GM23338 (cell line): Measurements from ENCODE around the gene CAPN14. TPM values are rescaled to one million over a fixed set of nuclear protein-coding genes. Genes with fewer than 3 reads are reported as not detected.

Experiments used
- ATAC-seq: fragments of 200-7000 bp; cut with Tn5 transposase; 3 replicates; pipeline ENCODE4 v1.9.1; 2020
- DNase-seq: peaks from one replicate; pipeline ENCODE4 v3.0.0-alpha.2; 2015; ENCODE audit warnings: low spot score
- H2AFZ ChIP-seq: fragments of 200-600 bp; sonication (generic); 2 replicates; pipeline ENCODE4 v1.8.0; 2016; ENCODE audit warnings: antibody characterized with exemption, mild to moderate bottlenecking, moderate library complexity
- H3F3A ChIP-seq: fragments of 200-600 bp; sonication (generic); replicated peaks from 2 replicates; pipeline ENCODE4 v1.8.0; 2017; ENCODE audit warnings: antibody characterized with exemption, mixed run types, low read depth
- H3K27ac ChIP-seq: fragments of 200-600 bp; sonication (generic); 2 replicates; pipeline ENCODE4 v1.6.1; 2016; ENCODE audit warnings: low read depth
- H3K27me3 ChIP-seq: fragments of 200-600 bp; sonication (generic); 2 replicates; pipeline ENCODE4 v1.8.0; 2016; ENCODE audit warnings: mild to moderate bottlenecking, mixed run types, moderate library complexity; ENCODE audit not compliant: insufficient read depth
- H3K36me3 ChIP-seq: fragments of 200-600 bp; sonication (generic); 2 replicates; pipeline ENCODE4 v1.8.0; 2016; ENCODE audit warnings: mild to moderate bottlenecking; ENCODE audit not compliant: insufficient read depth
- H3K4me1 ChIP-seq: fragments of 200-600 bp; sonication (generic); 2 replicates; pipeline ENCODE4 v1.8.0; 2016; ENCODE audit warnings: mild to moderate bottlenecking, moderate library complexity; ENCODE audit not compliant: insufficient read depth
- H3K4me2 ChIP-seq: fragments of 200-600 bp; sonication (generic); 2 replicates; pipeline ENCODE4 v1.7.1; 2017; ENCODE audit warnings: mixed run types
- H3K4me3 ChIP-seq: fragments of 200-600 bp; sonication (generic); 2 replicates; pipeline ENCODE4 v1.6.1; 2016; ENCODE audit warnings: mixed run types
- H3K79me2 ChIP-seq: fragments of 200-600 bp; sonication (generic); replicated peaks from 2 replicates; pipeline ENCODE4 v1.8.0; 2017; ENCODE audit warnings: mild to moderate bottlenecking; ENCODE audit not compliant: insufficient read depth
- H3K9me2 ChIP-seq: fragments of 200-600 bp; sonication (generic); 2 replicates; pipeline ENCODE4 v1.8.0; 2017; ENCODE audit not compliant: insufficient read depth
- H4K20me1 ChIP-seq: fragments of 200-600 bp; sonication (generic); replicated peaks from 2 replicates; pipeline ENCODE4 v1.8.0; 2017; ENCODE audit warnings: mild to moderate bottlenecking; ENCODE audit not compliant: insufficient read depth
- H3K27ac Mint-ChIP-seq: 2 replicates; pipeline ENCODE4 v1.8.0; 2020; ENCODE audit warnings: inconsistent platforms, mild to moderate bottlenecking, moderate library complexity, mixed read lengths
- H3K27me3 Mint-ChIP-seq: 3 replicates; pipeline ENCODE4 v1.8.0; 2022; ENCODE audit warnings: low read depth, mild to moderate bottlenecking, moderate library complexity, mixed read lengths, inconsistent platforms; ENCODE audit not compliant: insufficient read depth, poor library complexity
- H3K36me3 Mint-ChIP-seq: 3 replicates; pipeline ENCODE4 v1.8.0; 2021; ENCODE audit warnings: low read depth, mild to moderate bottlenecking, inconsistent platforms, moderate library complexity, mixed read lengths
- H3K4me1 Mint-ChIP-seq: 3 replicates; pipeline ENCODE4 v1.8.0; 2020; ENCODE audit warnings: mild to moderate bottlenecking, inconsistent platforms, mixed read lengths
- H3K4me3 Mint-ChIP-seq: 3 replicates; pipeline ENCODE4 v1.8.0; 2021; ENCODE audit warnings: moderate library complexity, mild to moderate bottlenecking, inconsistent platforms, mixed read lengths
- H3K9me3 Mint-ChIP-seq: 3 replicates; pipeline ENCODE4 v1.8.0; 2020; ENCODE audit warnings: moderate library complexity, mild to moderate bottlenecking, inconsistent platforms, mixed read lengths
- CTCF ChIP-seq, 2 experiments: fragments of 200-600 bp in 1 of 2; sonication (generic) in 1 of 2; conservative IDR thresholded peaks; 2 replicates each; pipeline versions ENCODE4 v1.5.1 to v1.6.1; 2016 to 2017; ENCODE audit warnings: antibody characterized with exemption in 2 of 2, low read depth in 2 of 2, mild to moderate bottlenecking in 2 of 2, moderate library complexity in 1 of 2
- EZH2 ChIP-seq: fragments of 200-600 bp; sonication (generic); IDR thresholded peaks from one replicate; pipeline ENCODE4 v1.8.0; 2017; ENCODE audit warnings: antibody characterized with exemption, mild to moderate bottlenecking, low read depth; ENCODE audit not compliant: unreplicated experiment
- EZH2phosphoT487 ChIP-seq: fragments of 200-600 bp; sonication (generic); IDR thresholded peaks from one replicate; pipeline ENCODE4 v1.8.1; 2018; ENCODE audit warnings: antibody characterized with exemption; ENCODE audit not compliant: unreplicated experiment
- JUNB ChIP-seq: IDR thresholded peaks from one replicate; pipeline ENCODE4 v1.6.1; 2016; ENCODE audit warnings: antibody characterized with exemption; ENCODE audit not compliant: unreplicated experiment
- NANOG ChIP-seq: IDR thresholded peaks from 2 replicates; pipeline ENCODE4 v1.6.1; 2016; ENCODE audit warnings: antibody characterized with exemption, borderline replicate concordance
- REST ChIP-seq: IDR thresholded peaks from one replicate; pipeline ENCODE4 v1.6.1; 2018; ENCODE audit warnings: antibody characterized with exemption; ENCODE audit not compliant: unreplicated experiment
- STAT1 ChIP-seq: IDR thresholded peaks from one replicate; pipeline ENCODE4 v1.6.1; 2016; ENCODE audit warnings: antibody characterized with exemption; ENCODE audit not compliant: unreplicated experiment
- ZNF331 ChIP-seq: fragments of 250-450 bp; sonication (Bioruptor Pico); IDR thresholded peaks from 2 replicates; pipeline ENCODE4 v1.5.0; 2020; ENCODE audit warnings: low read depth, mild to moderate bottlenecking, moderate library complexity
- ZNF462 ChIP-seq: fragments of 250-450 bp; sonication (Bioruptor Pico); IDR thresholded peaks from 2 replicates; pipeline ENCODE4 v1.5.0; 2020; ENCODE audit warnings: mild to moderate bottlenecking, moderate library complexity
- polyA plus RNA-seq: library from polyadenylated mRNA; unstranded; fragments of >200 nt; fragmentation: Nextera tagmentation; extraction: Ambion mirVana; gene quantifications from 2 replicates; pipeline ENCODE4 v1.2.1, GENCODE V29; 2016
- total RNA-seq: library from RNA; depleted of rRNA; stranded (reverse); fragments of >200 nt; shearing (Covaris generic); gene quantifications from 2 replicates; pipeline ENCODE4 v1.2.3, GENCODE V29; 2014

The CAPN14 gene
- total and polyA plus RNA-seq, 2 experiments from 2014 or later = 0.15 TPM; not detected in 1

GRCh38 chr2:31212659-31213600 is 4.4 kb downstream of the CAPN14 start:
- no peaks in the 10 kb centered on the region for H3K36me3 ChIP-seq
- no peaks in the 10 kb centered on the region for H3K36me3 Mint-ChIP-seq
- TF ChIP-seq ZNF462 (CRISPR knock-in tag) (no peak), CTCF (conservative IDR thresholded peaks at IDR 0.05; ENCODE audit: low read depth in 2 of 2) (no peak), NANOG (no peak), ZNF331 (no peak), EZH2phosphoT487 (no peak), EZH2 (no peak), JUNB (no peak), REST (no peak), STAT1 (no peak)
- no peak overlapping the region for H3K4me3 Mint-ChIP-seq
- H3K4me2 ChIP-seq = no peak overlapping the region
- peaks cover 5% of the 10 kb centered on the region for H3K4me1 Mint-ChIP-seq
- H3K79me2 ChIP-seq = no peaks in the 10 kb centered on the region
- H3K27me3 Mint-ChIP-seq = peaks cover 2% of the 10 kb centered on the region
- H3K9me2 ChIP-seq = no peaks in the 10 kb centered on the region
- no peak overlapping the region for H3K27ac Mint-ChIP-seq
- H3K9me3 Mint-ChIP-seq = no peaks in the 10 kb centered on the region; the same call in 2 of the 3 replicates
- no peak overlapping the region for H3K27ac ChIP-seq
- H3K4me3 ChIP-seq = no peak overlapping the region
- peaks cover 4% of the 10 kb centered on the region; the same call in 1 of the 2 replicates for H3K4me1 ChIP-seq
- no peaks in the 10 kb centered on the region for H3F3A ChIP-seq
- peak overlapping the region; percentile 1; the same call in 1 of the 2 replicates for H2AFZ ChIP-seq
- no peaks in the 10 kb centered on the region for H4K20me1 ChIP-seq
- no peaks in the 10 kb centered on the region for H3K27me3 ChIP-seq
- ATAC-seq = peak; percentile 35; the same call in 1 of the 3 replicates
- DNase-seq = no peak
